IMR-90 (cell line): ENCODE measurements around the gene STOX2.

Source experiments
- BHLHE40 ChIP-seq: fragments of 150-350 bp; IDR thresholded peaks from 2 replicates; pipeline ENCODE4 v1.6.1; 2016; ENCODE audit warnings: mild to moderate bottlenecking, low read depth, low read length
- CTCF ChIP-seq: conservative IDR thresholded peaks from 2 replicates; pipeline ENCODE4 v1.5.1; 2012; ENCODE audit warnings: mild to moderate bottlenecking, low read depth, low read length, improper control_type of control experiment
- MAFK ChIP-seq: IDR thresholded peaks from 2 replicates; pipeline ENCODE4 v1.6.1; 2012; ENCODE audit warnings: low read depth, low read length, improper control_type of control experiment
- NFE2L2 ChIP-seq: fragments of 150-350 bp; IDR thresholded peaks from 2 replicates; pipeline ENCODE4 v1.6.1; 2016; ENCODE audit warnings: low read depth, mild to moderate bottlenecking, low read length
- POLR2A ChIP-seq: IDR thresholded peaks from 2 replicates; pipeline ENCODE4 v1.6.1; 2012; ENCODE audit warnings: mild to moderate bottlenecking, low read depth, low read length
- RFX5 ChIP-seq: IDR thresholded peaks from 2 replicates; pipeline ENCODE4 v1.8.0; 2012; ENCODE audit warnings: low read depth, mild to moderate bottlenecking, low read length, moderate library complexity

GRCh38 chr4:183967266-183967665 is 62.2 kb downstream of the STOX2 start:
- TF ChIP-seq CTCF (no peak), MAFK (no peak), POLR2A (no peak), RFX5 (no peak), BHLHE40 (no peak), NFE2L2 (no peak)
